Measurements from ENCODE around the gene RHOBTB1.
A peak's percentile ranks its signal among the peaks of the same experiment; 100 is the strongest.
"Not testable (repeated sequence)": the region's sequence is repeated elsewhere in the genome, so short reads cannot be mapped to it uniquely, and the experiment has no call there.

The RHOBTB1 gene

GRCh38 chr10:60906825-60907224 is 37.2 kb downstream of the RHOBTB1 start:
- DNase-seq (ENCODE audit: low spot score), result not testable (repeated sequence)

DNA sequence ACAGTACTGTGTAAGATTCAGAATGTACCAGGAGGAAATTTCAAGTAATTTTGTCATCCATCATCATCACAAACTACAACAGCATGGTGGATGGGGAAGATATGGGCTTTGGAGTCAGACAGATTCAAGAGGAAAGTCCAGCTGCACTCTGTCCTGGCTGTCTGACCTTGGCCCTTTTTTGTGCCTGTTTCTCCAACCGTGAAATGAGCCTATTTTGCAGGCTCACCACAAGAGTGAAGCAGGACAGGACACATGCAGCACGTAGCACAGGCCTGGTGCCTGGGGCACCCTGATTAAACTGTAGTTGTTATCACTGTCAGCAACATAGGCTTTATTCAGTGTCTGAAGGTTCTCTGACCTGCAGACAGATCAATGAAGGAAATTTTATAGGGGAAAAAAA is 37.6 kb downstream of the RHOBTB1 start:
- DNase-seq (ENCODE audit: low spot score), result no peak

DNA sequence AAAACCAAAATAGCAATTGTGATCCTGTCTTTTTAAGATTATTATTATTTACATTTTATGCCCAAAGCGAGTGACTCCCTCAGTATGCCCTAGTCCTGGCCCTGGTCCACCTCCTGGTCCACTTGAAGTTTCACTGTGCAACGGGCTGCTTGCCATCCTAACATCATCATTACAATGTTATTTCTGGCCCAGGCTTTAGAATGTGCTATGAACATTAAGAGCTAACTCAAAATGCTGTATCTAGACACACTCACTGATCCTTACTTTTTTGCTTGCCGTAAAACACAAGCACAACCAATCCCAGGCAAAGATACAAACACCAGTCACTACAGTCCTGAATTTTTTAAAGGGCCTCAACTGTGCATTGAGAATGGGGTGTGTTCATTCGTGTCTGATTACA is 38.4 kb downstream of the RHOBTB1 start:
- DNase-seq (ENCODE audit: low spot score), result no peak

GRCh38 chr10:60903096-60903495 is 40.9 kb downstream of the RHOBTB1 start:
- DNase-seq (ENCODE audit: low spot score), result no peak

GRCh38 chr10:60901561-60902235 is 42.3 kb downstream of the RHOBTB1 start:
- DNase-seq (ENCODE audit: low spot score), result no peak

- no peak for DNase-seq (ENCODE audit: low spot score)
Observed at GRCh38 chr10:60899266-60899665, 44.7 kb downstream of the RHOBTB1 start.

- DNase-seq (ENCODE audit: low spot score), result no peak
Observed at GRCh38 chr10:60898321-60898720, 45.7 kb downstream of the RHOBTB1 start.

GRCh38 chr10:60896810-60897209 is 47.2 kb downstream of the RHOBTB1 start:
- DNase-seq (ENCODE audit: low spot score), result no peak

DNA sequence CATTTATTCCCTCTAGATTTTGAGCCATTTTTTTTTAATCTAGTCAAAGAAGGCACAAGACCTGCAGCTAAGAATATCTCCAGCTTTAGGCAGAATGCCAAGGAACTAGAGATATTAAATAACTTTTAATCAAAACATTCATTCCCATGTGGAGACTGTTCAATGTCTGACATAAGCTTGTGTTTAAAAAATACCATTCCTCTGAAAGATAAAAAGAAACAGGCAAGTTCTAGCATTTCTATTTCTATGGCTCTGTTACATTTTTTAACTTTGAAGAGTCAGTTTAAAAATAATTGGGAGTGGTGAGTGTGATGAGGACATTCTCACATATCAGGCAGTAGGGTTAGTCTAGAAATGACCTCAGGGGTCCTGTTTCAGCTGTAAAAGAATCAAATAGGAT is 48.0 kb downstream of the RHOBTB1 start:
- no peak for DNase-seq (ENCODE audit: low spot score)

DNA sequence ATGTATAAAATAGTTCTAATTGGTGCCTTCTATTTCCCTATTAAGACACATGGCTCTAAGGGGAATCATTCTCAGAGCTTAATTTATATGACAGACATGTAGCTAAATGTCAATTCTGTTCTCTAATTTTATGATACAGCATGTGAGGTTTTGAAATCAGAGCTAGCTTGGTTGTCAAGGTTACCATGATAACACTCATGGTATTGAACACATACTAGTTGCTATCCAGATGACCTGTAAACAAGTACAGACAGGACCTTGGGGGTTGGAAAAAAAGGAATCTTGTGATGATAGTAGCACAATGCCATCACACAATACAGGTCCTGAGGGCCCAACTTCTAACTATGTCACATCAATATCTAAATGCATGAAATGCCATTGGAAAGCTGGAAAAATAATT is 49.2 kb downstream of the RHOBTB1 start:
- no peak for DNase-seq (ENCODE audit: low spot score)

DNA sequence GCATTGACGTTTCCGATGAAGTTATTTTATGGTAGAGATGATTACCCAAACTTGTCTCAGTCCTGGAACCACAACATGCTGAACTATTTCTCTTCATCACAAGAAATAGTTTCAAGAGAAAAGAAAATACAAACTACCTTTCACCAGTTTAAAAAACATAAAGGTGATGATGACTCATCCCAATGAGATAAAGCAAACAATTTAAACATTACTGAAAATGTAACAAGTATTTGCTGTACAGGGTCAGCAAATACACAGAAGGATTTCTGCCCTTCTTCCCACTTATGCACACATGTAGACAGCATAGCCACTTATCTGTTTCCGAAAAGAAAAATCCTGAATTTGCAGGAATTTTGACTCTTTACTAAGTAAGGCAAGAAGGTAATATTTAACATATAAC is 50.8 kb downstream of the RHOBTB1 start:
- DNase-seq (ENCODE audit: low spot score), result no peak

DNA sequence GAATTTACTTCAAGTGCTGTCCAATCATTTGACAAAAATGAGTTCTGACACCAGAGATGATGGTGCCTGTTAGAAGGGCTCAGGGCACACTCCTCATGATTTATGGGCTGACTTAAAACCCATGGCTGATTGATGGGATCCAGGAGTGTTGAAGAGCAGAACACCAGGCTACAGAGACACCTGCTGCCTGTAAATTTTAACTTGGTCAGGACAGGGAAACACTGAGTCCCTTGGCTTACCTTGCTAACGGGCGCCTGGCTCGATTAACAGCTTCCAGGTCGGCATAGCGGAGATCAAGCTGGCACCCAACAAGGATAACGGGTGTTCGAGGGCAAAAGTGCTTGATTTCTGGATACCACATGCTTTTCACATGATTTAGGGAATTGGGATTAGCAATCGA is 51.4 kb downstream of the RHOBTB1 start:
- peak; percentile 29 for DNase-seq (ENCODE audit: low spot score)

- no peak for DNase-seq (ENCODE audit: low spot score)
Observed at GRCh38 chr10:60890811-60891210, 53.2 kb downstream of the RHOBTB1 start.

- DNase-seq (ENCODE audit: low spot score), result peak; percentile 27
Observed at GRCh38 chr10:60883187-60883586, 60.8 kb downstream of the RHOBTB1 start.

DNA sequence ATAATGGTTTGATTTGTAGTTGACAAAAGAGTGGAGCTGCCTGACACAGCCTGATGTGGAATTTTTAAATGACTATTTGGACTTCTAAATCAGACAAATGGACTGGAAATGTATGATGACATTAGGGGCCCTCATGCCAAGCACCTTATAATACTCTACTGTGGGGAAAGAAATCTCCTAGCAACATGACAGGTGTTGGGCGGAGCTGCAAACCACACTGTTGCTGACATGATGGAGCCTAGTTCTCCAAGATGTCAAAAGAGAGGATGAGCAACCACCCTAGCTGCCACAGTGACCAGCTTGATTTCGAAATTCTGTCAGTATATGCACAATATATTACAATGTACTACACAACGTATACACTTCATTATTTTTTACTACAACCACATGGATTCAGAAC is 65.8 kb downstream of the RHOBTB1 start:
- DNase-seq (ENCODE audit: low spot score), result no peak

- DNase-seq (ENCODE audit: low spot score), result no peak
Observed at GRCh38 chr10:60877777-60878120, 66.2 kb downstream of the RHOBTB1 start.

- DNase-seq (ENCODE audit: low spot score), result no peak
Observed at GRCh38 chr10:60877061-60877776, 66.8 kb downstream of the RHOBTB1 start.

DNA sequence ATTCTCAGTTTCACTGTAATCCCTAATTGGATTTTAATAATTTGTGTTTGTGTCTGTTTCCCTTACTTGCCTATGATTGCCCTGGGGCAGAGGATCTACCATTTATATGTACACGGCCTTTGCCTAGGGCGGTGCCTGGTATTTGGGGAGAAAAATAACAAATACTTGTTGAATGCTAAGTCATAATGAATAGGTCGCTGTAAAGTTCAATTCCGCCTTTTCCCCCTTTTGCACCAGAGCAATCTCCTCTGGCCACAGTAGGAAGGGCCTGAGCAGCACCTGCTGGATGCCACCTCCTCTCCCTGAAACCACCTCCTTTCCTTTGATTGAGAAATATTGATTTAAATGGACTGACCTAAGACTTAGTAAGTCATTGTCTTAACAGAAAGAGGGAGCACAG is 70.2 kb downstream of the RHOBTB1 start:
- DNase-seq (ENCODE audit: low spot score), result no peak

DNA sequence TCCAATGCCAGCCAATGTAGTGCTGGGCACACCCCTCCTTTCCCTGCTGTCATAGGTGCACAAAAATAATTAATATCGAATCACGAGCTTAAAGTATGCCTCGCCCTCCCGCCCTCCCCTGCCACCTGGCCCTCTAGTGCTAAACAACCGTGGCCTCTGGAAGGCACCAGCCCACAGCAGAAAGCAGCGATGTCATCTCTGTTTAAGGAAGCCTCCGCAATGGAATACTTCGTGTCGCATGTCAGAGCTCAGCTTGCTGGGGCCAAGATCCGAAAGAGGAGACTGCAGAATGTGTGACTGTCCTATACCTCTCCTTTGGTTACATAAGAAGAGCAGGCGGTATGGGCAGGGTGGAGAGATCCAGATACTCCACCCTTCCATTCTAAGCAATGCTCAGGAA is 71.5 kb downstream of the RHOBTB1 start:
- no peak for DNase-seq (ENCODE audit: low spot score)

- peak; percentile 62 for DNase-seq (ENCODE audit: low spot score)
Observed at GRCh38 chr10:60871215-60871614, 72.8 kb downstream of the RHOBTB1 start.

DNA sequence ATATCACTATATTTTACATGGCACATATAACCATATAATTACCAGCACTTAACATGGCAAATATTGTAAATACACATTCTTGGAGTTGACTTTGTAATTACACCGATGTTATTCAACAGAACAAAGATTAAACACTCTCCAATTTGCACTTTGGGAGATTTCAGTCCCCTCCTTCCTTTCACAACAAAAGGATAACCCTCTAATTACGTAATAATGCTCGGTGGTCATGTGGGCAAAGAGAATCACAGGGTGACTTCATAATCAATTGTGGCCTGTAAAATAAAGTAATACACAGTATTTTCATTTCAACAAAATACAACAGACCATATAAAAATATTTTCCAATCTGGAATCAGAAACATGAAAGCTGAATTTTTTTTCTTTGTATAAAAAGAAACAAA is 73.2 kb downstream of the RHOBTB1 start:
- DNase-seq (ENCODE audit: low spot score), result no peak

GRCh38 chr10:60870416-60870728 is 73.6 kb downstream of the RHOBTB1 start:
- no peak for DNase-seq (ENCODE audit: low spot score)

DNA sequence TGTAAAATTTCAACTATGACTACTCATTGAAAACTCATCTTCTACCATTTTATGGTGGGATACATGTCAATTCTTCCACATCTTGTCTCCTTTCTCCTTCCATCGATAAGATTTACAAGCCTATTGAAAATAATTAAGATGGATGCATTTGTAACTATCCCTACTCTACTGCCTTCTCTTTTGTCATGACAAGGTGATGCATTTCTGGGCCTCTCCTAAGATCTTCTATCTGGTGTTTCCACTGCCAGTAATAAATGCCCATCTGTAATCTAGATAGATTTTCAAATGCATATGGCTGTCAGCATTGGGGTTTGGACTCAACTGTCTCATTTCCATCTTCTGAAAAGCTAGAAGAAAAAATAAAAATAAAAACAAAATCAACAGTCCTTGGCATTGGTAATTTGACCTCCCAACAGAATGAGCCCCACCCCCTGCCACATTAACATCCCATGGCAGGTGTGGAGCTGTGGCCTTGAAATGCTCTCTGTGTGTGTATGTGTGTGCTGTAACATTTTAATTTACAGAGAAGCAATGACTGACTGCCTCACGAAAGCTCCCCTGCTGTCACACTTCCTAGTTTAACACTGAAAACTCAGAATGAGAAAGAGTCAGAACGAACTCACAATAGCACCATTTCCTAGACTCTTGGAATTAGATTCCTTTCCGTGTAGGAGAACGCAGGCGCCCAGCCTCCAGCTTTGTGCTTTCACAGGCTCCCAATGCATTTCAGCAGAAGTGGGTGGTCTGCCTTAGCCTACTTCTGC is 74.2 kb downstream of the RHOBTB1 start:
- no peak for DNase-seq (ENCODE audit: low spot score)

Data from SK-N-DZ (cell line).